ENCODE results near the gene EBF4.

GRCh38 chr20:2708665-2709064 lies 16.1 kb downstream of the EBF4 start:
- no peak for TF ChIP-seq CTCF (IDR thresholded peaks at IDR 0.05)
- TF ChIP-seq EZH2 (IDR thresholded peaks at IDR 0.05; ENCODE audit: borderline replicate concordance, insufficient read depth, low read depth, low read length, poor library complexity, severe bottlenecking): no peak
